Measurements from ENCODE around the gene ICAM2.

ICAM2 gene

DNA sequence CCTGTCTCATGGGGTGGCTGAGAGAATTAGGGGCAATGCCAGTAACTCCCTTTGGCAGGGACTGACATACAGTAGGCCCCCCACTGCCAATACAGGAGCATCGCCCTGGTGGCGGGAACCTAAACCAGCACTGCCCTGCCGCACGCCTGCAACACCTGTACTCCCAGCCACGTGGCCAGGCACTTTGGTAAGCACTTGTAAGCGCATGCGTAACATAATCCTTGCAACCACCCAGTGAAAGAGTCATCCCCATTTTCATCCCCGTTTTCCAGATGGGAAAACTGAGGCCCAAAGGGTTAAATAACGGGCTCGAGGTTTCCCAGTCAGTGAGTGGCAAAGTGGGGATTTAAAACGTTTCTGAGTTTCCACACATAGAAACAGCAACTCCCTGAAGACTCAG lies 65.2 kb downstream of the ICAM2 start:
- Histone ChIP-seq H4K8ac (ENCODE audit: low read depth, low read length) (no peak overlapping the region), H4K91ac (ENCODE audit: low read depth, low read length) (no peak overlapping the region), H3K9ac (ENCODE audit: low read length) (no peak overlapping the region), H3K4ac (ENCODE audit: low read depth, low read length) (no peak overlapping the region), H2BK12ac (ENCODE audit: low read length) (no peak overlapping the region), H3K4me3 (ENCODE audit: low read depth, low read length) (no peak overlapping the region), H3K27me3 (ENCODE audit: insufficient read depth, low read length) (no peaks in the 10 kb centered on the region), H3K4me1 (ENCODE audit: control insufficient read depth in 1 of 2, insufficient read depth in 2 of 2, low read length in 2 of 2) (no peaks in the 10 kb centered on the region), H2BK5ac (ENCODE audit: low read depth, low read length, poor library complexity) (no peak overlapping the region), H3K4me2 (ENCODE audit: low read length) (no peak overlapping the region), H2BK120ac (ENCODE audit: insufficient read depth, low read length, poor library complexity) (no peak overlapping the region), H3K18ac (ENCODE audit: low read length) (no peak overlapping the region), H3K79me2 (ENCODE audit: control insufficient read depth, insufficient read depth, low read length, poor library complexity) (no peaks in the 10 kb centered on the region), H3K79me1 (ENCODE audit: low read length) (no peaks in the 10 kb centered on the region), H2AFZ (ENCODE audit: insufficient read depth, low read length, poor library complexity) (no peak overlapping the region), H3K14ac (ENCODE audit: low read length) (no peak overlapping the region), H3K9me3 (ENCODE audit: insufficient read depth, low read depth, low read length) (peaks cover 4% of the 10 kb centered on the region), H2AK5ac (ENCODE audit: low read length) (no peak overlapping the region), H3K23ac (ENCODE audit: low read length) (no peak overlapping the region), H4K12ac (ENCODE audit: low read depth, low read length) (no peak overlapping the region), H3K27ac (ENCODE audit: low read depth, low read length) (no peak overlapping the region), H3K36me3 (ENCODE audit: control insufficient read depth in 1 of 2, insufficient read depth in 2 of 2, low read length in 2 of 2) (no peaks in the 10 kb centered on the region)
- no peak for DNase-seq
- no CpG with 5 or more reads among the region's 11 CpGs for WGBS (ENCODE audit: extremely low coverage, insufficient coverage, insufficient read length)

DNA sequence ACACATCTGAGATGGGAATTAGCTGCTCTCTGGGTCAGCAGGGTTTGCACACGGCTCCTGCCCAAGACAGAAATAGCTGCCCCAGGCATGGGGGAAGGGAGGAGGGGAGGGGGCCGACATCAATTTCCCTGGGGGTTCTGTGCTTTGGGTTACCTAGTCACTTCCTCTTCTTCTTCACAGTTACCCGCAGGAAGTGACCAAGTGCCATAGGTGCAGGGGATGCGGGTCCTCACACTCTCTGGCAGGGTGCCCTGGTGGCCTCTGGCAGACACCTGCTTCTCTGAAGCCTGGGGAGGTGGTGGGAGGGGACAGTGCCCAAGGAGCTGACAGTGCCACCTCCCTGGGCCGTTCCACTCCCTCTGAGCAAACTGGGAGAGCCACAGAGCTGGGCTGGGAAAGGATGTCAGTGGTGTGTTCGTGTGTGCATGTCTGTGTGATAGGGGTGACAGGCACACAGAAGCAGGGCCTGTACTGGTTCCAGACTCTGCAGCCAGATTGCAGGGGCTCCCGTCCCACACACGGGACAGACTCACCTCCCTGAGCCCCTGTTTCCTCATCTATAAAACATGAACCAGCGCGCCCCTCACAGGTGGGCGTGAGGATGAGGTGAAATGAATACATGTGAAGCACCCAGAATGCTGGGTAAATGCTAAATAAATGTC lies 65.9 kb downstream of the ICAM2 start:
- H3K23ac ChIP-seq (ENCODE audit: low read length), result no peak overlapping the region
- H3K79me1 ChIP-seq (ENCODE audit: low read length), result no peaks in the 10 kb centered on the region
- H3K18ac ChIP-seq (ENCODE audit: low read length), result no peak overlapping the region
- no peak overlapping the region for H3K4ac ChIP-seq (ENCODE audit: low read depth, low read length)
- no peak overlapping the region for H2AFZ ChIP-seq (ENCODE audit: insufficient read depth, low read length, poor library complexity)
- H2AK5ac ChIP-seq (ENCODE audit: low read length), result no peak overlapping the region
- no peaks in the 10 kb centered on the region for H3K36me3 ChIP-seq (ENCODE audit: control insufficient read depth in 1 of 2, insufficient read depth in 2 of 2, low read length in 2 of 2)
- H3K4me1 ChIP-seq (ENCODE audit: control insufficient read depth in 1 of 2, insufficient read depth in 2 of 2, low read length in 2 of 2), result no peaks in the 10 kb centered on the region
- H2BK12ac ChIP-seq (ENCODE audit: low read length), result no peak overlapping the region
- no CpG with 5 or more reads among the region's 11 CpGs for WGBS (ENCODE audit: extremely low coverage, insufficient coverage, insufficient read length)
- no peaks in the 10 kb centered on the region for H3K27me3 ChIP-seq (ENCODE audit: insufficient read depth, low read length)
- no peak overlapping the region for H3K4me3 ChIP-seq (ENCODE audit: low read depth, low read length)
- H3K9ac ChIP-seq (ENCODE audit: low read length), result no peak overlapping the region
- DNase-seq, result peak; percentile 23 to 42
- H3K27ac ChIP-seq (ENCODE audit: low read depth, low read length), result no peak overlapping the region
- H4K8ac ChIP-seq (ENCODE audit: low read depth, low read length), result no peak overlapping the region
- no peak overlapping the region for H4K91ac ChIP-seq (ENCODE audit: low read depth, low read length)
- peaks cover 4% of the 10 kb centered on the region for H3K9me3 ChIP-seq (ENCODE audit: insufficient read depth, low read depth, low read length)
- no peak overlapping the region for H3K14ac ChIP-seq (ENCODE audit: low read length)
- no peak overlapping the region for H3K4me2 ChIP-seq (ENCODE audit: low read length)
- no peaks in the 10 kb centered on the region for H3K79me2 ChIP-seq (ENCODE audit: control insufficient read depth, insufficient read depth, low read length, poor library complexity)
- H2BK5ac ChIP-seq (ENCODE audit: low read depth, low read length, poor library complexity), result no peak overlapping the region
- H2BK120ac ChIP-seq (ENCODE audit: insufficient read depth, low read length, poor library complexity), result no peak overlapping the region
- no peak overlapping the region for H4K12ac ChIP-seq (ENCODE audit: low read depth, low read length)

Data from trophoblast cell (in vitro differentiated cells and primary cell).